Vagina (tissue), 2 donors: ENCODE results near the gene ALLC. TPM values are rescaled to one million over a fixed set of nuclear protein-coding genes. Genes with fewer than 3 reads are reported as not detected.

ENCODE experiments used
- DNase-seq, 2 donors: peaks; one replicate each; pipeline ENCODE4 v3.0.0-alpha.2; 2017; ENCODE audit errors: extremely low spot score in 2 of 2
- H3K27ac ChIP-seq: fragments of 200-600 bp; sonication (generic); one replicate; pipeline ENCODE4 v1.5.1; 2019
- H3K27me3 ChIP-seq: fragments of 200-600 bp; sonication (generic); one replicate; pipeline ENCODE4 v1.5.1; 2019
- H3K36me3 ChIP-seq, 2 donors: fragments of 200-600 bp; sonication (generic); one replicate each; pipeline ENCODE4 v1.5.1; 2017 to 2019
- H3K4me1 ChIP-seq: fragments of 200-600 bp; sonication (generic); one replicate; pipeline ENCODE4 v1.5.1; 2019
- H3K4me3 ChIP-seq, 2 donors: fragments of 200-600 bp; sonication (generic); 1 replicate in 1 of 2; 2 replicates in 1 of 2; pipeline ENCODE4 v1.5.1; 2016 to 2019
- H3K9me3 ChIP-seq: fragments of 200-600 bp; sonication (generic); one replicate; pipeline ENCODE4 v1.5.1; 2019
- CTCF ChIP-seq, 3 experiments: fragments of 450-650 bp in 2 of 3; fragments of 200-600 bp in 1 of 3; sonication (generic) in 1 of 3; IDR thresholded peaks; one replicate each; pipeline ENCODE4 v1.5.1; 2017 to 2019; ENCODE audit warnings: antibody characterized with exemption in 3 of 3, mild to moderate bottlenecking in 2 of 3, moderate library complexity in 2 of 3
- POLR2A ChIP-seq, 2 donors: fragments of 450-650 bp; IDR thresholded peaks; one replicate each; pipeline ENCODE4 v1.6.1; 2017; ENCODE audit warnings: antibody characterized with exemption in 2 of 2, mild to moderate bottlenecking in 2 of 2, moderate library complexity in 2 of 2
- POLR2AphosphoS5 ChIP-seq, 2 donors: sonication (generic); formaldehyde crosslinking; IDR thresholded peaks; one replicate each; pipeline ENCODE4 v1.9.0; 2017; ENCODE audit warnings: antibody characterized with exemption in 2 of 2, mild to moderate bottlenecking in 2 of 2, low read depth in 1 of 2; ENCODE audit not compliant: insufficient read depth in 1 of 2
- intact Hi-C: fragments of 100-400 bp; cut with DNase I; formaldehyde crosslinking; loops from one replicate; pipeline ENCODE4 v1.15.1; 2023
- total RNA-seq: library from RNA; depleted of rRNA; stranded (reverse); fragments of >200 nt; gene quantifications from one replicate; pipeline ENCODE4 v1.2.3, GENCODE V29; 2016

The ALLC gene
- total RNA-seq, 1 donor from 2014 or later: not detected

DNA sequence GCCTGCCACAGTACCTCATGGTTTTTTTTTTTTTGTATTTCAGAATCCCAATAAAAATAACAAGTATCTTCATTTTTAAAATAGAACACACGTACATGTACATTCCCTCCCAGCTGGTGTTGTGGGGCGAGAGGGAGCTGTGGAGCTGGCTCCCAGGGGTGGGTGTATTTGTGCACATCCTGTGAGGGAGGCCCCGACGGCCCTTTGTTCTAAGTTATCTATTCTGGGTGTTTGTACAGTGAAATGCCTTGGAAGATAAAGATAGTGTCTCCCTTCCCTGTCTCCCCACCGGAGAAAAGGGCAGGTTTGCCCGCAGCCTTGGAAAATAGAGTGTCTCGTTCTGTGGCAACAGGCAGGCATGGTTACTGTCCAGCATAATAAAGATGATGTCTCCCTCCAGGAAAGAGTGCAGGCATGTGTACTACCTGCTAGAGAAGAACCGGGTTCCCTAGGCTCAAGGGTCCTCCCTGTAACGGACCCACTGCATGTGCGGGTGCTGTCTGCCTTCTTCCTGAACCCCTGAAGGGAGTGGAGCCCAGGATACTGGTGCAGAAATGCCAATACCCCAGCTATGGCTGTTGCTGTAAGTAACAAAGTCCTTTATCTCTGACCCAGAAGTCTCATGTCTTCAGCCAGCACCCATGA, 12.1 kb upstream of the ALLC start:
- Histone ChIP-seq H3K36me3 (no peaks in the 10 kb centered on the region), H3K9me3 (no peaks in the 10 kb centered on the region), H3K27me3 (no peaks in the 10 kb centered on the region), H3K27ac (no peak overlapping the region), H3K4me3 (no peak overlapping the region), H3K4me1 (no peaks in the 10 kb centered on the region)
- no peak for DNase-seq
- intact Hi-C loops: no loop called here
- TF ChIP-seq CTCF (IDR thresholded peaks at IDR 0.05) (no peak), POLR2AphosphoS5 (IDR thresholded peaks at IDR 0.05; ENCODE audit: insufficient read depth in 1 of 2, low read depth in 1 of 2) (no peak), POLR2A (IDR thresholded peaks at IDR 0.05) (no peak)

GRCh38 chr2:3646446-3646845, 11.6 kb upstream of the ALLC start:
- H3K27me3 ChIP-seq: no peaks in the 10 kb centered on the region
- H3K36me3 ChIP-seq: no peaks in the 10 kb centered on the region
- H3K27ac ChIP-seq: no peak overlapping the region
- TF ChIP-seq POLR2AphosphoS5 (IDR thresholded peaks at IDR 0.05; ENCODE audit: insufficient read depth in 1 of 2, low read depth in 1 of 2): no peak
- TF ChIP-seq POLR2A (IDR thresholded peaks at IDR 0.05): no peak
- no peak for TF ChIP-seq CTCF (IDR thresholded peaks at IDR 0.05)
- H3K4me1 ChIP-seq: peaks cover 1% of the 10 kb centered on the region
- intact Hi-C loops: no loop called here
- H3K9me3 ChIP-seq: no peaks in the 10 kb centered on the region
- no peak overlapping the region for H3K4me3 ChIP-seq
- DNase-seq: no peak

DNA sequence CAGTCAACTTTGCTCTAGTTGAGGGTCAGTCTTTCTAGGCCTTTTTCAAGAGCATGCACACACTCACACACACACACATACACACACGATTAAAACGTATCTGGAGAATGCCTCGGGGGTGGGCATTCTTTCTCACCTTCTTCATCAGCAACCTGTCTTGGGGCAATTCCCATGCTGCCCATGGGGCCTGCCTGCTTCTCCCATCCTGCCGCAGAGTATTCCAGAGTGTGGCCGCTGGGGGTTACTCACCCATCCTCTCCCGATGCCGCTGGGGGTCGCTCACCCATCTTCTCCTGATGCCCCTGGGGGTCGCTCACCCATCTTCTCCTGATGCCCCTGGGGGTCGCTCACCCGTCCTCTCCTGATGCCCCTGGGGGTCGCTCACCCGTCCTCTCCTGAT, 10.8 kb upstream of the ALLC start:
- H3K4me1 ChIP-seq: peaks cover 4% of the 10 kb centered on the region
- H3K27me3 ChIP-seq: no peaks in the 10 kb centered on the region
- no peaks in the 10 kb centered on the region for H3K9me3 ChIP-seq
- no peaks in the 10 kb centered on the region for H3K36me3 ChIP-seq
- H3K27ac ChIP-seq: no peak overlapping the region
- no peak overlapping the region for H3K4me3 ChIP-seq
- intact Hi-C loops: no loop called here
- no peak for DNase-seq
- TF ChIP-seq POLR2A (IDR thresholded peaks at IDR 0.05): no peak
- no peak for TF ChIP-seq CTCF (IDR thresholded peaks at IDR 0.05)
- no peak for TF ChIP-seq POLR2AphosphoS5 (IDR thresholded peaks at IDR 0.05; ENCODE audit: insufficient read depth in 1 of 2, low read depth in 1 of 2)

DNA sequence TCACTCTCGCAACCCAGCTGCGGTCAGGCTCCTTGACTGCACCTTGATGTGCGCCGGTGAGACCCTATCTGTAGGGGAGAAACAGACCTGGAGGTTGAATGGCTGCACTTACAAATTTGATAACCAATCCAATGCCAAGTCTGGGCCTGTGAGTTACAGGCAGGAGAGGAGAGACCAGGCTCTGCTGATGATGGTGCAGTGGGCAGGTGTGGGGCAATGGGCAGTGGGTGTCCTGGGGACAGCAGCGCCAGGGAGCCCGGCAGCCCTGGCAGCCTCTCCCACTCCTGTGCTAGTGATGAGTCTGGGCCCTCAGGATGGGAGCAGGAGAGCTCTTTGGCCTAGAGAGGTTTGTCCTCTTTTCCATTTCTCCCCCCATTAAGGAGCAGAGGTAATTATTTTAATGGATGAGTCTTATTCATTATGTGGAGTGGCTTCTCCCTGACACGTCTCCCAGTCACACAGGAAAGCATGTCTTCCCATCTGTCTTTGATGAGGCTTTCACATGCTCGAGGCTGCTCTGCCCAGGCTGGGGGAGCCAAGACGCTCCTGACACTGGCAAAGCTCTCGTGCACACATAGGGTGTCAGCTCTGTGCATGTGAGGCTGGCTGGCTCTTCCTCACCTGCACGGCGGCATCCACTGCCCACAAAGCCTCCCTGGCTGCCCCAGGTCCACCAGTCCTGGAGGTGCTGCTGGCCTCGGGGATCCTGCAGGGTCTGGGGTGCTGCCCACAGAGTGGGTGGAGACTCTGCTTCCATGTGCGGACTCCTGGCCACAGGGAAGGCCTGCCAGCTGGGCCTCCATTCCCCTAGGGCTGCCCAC, 10.0 kb upstream of the ALLC start:
- TF ChIP-seq POLR2AphosphoS5 (IDR thresholded peaks at IDR 0.05; ENCODE audit: insufficient read depth in 1 of 2, low read depth in 1 of 2): no peak
- no peak for TF ChIP-seq POLR2A (IDR thresholded peaks at IDR 0.05)
- no peak for TF ChIP-seq CTCF (IDR thresholded peaks at IDR 0.05)
- Histone ChIP-seq H3K4me1 (peaks cover 4% of the 10 kb centered on the region), H3K9me3 (no peaks in the 10 kb centered on the region), H3K36me3 (no peaks in the 10 kb centered on the region), H3K27me3 (no peaks in the 10 kb centered on the region), H3K27ac (no peak overlapping the region), H3K4me3 (no peak overlapping the region)
- DNase-seq: no peak
- intact Hi-C loops: no loop called here

GRCh38 chr2:3648652-3649177, 9.3 kb upstream of the ALLC start:
- H3K27ac ChIP-seq: no peak overlapping the region
- TF ChIP-seq POLR2AphosphoS5 (IDR thresholded peaks at IDR 0.05; ENCODE audit: insufficient read depth in 1 of 2, low read depth in 1 of 2): no peak
- TF ChIP-seq CTCF (IDR thresholded peaks at IDR 0.05): no peak
- no peak for TF ChIP-seq POLR2A (IDR thresholded peaks at IDR 0.05)
- DNase-seq: no peak
- H3K36me3 ChIP-seq: no peaks in the 10 kb centered on the region
- H3K27me3 ChIP-seq: no peaks in the 10 kb centered on the region
- intact Hi-C loops: no loop called here
- peaks cover 4% of the 10 kb centered on the region for H3K4me1 ChIP-seq
- no peaks in the 10 kb centered on the region for H3K9me3 ChIP-seq
- no peak overlapping the region for H3K4me3 ChIP-seq
